Stimulated activated CD8-positive, alpha-beta memory T cell treated with anti-CD3 and anti-CD28 coated beads, Interleukin-4, amount 100 ng/mL, for 4 hours (primary cell): ENCODE data around the gene DGKZ.

Source experiments
- DNase-seq, 2 donors: peaks; one replicate each; pipeline ENCODE4 v3.0.0-alpha.2; 2020; ENCODE audit warnings: low read depth in 2 of 2, low spot score in 1 of 2

Gene DGKZ

DNA sequence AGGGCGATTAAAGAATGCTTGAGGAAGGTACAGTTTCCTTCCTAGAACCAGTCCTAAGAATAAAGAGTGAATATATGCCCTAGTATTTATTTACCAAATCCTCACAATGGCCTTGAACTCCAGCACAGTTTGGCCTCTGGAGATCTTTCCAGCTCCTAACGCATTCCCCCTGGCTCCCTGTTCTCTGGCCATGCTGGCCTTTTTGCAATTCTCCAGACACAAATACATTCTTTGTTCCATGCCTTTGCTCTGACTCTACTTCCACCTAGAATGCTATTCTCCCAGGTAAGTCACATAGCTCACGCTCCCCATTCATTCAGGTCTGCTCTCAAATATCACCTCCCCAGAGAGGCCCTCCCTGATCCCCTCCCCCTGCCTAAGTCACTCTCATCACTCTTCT lies 3.7 kb upstream of the DGKZ start:
- DNase-seq, result no peak

- no peak for DNase-seq
These were observed 2.1 kb upstream of the DGKZ start for GRCh38 chr11:46345131-46345597.

GRCh38 chr11:46345881-46346484 lies 1.3 kb upstream of the DGKZ start:
- DNase-seq, result no peak

DNA sequence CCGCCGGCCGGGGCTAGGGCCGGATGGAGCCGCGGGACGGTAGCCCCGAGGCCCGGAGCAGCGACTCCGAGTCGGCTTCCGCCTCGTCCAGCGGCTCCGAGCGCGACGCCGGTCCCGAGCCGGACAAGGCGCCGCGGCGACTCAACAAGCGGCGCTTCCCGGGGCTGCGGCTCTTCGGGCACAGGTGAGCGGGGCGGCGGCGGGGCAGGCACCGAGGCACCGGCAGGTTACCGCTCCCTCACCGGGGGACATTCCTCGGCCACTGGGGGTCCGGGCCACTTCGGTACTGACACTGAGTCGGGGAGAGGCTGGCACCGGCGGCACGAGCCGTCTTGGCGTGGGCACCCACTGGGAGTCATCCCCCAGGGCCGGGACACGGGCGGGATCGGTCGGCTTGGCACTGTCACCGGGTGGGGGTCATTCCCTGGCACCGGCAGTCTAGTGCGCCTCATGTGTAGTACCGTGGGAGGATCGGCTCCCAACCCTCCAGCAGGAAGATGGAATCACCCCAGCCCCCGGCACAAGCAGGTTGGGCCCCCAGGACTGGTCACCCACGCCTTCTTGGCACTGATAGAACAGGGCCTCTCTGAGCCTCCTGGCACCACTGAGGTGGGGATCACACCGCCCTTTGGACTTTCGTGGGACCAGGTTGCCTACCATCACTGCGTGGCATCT lies 511 bp downstream of the DGKZ start:
- DNase-seq, result no peak

GRCh38 chr11:46348566-46349401 lies 1.5 kb downstream of the DGKZ start:
- DNase-seq, result peak in 1 of 2 donors; percentile 55

DNA sequence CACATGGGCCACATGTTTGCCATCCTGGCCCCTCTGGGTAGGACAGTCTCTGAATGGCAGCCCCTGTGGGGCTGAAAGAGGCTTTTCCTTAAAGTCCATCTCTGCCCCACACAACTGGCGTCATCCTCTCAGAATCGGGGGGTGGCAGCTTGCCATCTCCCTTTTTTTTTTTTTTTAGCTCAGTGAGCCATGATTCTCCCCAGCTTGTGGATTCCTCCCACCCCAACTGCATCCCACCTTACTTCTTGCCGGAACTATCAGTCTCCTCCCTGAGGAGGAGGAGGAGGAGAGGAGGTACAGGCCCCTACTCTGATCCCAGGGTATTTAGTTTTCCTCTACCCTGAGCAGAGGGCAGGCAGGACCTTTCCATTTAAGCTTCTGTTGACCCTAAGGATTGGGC lies 3.4 kb downstream of the DGKZ start:
- DNase-seq, result no peak

GRCh38 chr11:46351148-46351547 lies 3.9 kb downstream of the DGKZ start:
- no peak for DNase-seq

DNA sequence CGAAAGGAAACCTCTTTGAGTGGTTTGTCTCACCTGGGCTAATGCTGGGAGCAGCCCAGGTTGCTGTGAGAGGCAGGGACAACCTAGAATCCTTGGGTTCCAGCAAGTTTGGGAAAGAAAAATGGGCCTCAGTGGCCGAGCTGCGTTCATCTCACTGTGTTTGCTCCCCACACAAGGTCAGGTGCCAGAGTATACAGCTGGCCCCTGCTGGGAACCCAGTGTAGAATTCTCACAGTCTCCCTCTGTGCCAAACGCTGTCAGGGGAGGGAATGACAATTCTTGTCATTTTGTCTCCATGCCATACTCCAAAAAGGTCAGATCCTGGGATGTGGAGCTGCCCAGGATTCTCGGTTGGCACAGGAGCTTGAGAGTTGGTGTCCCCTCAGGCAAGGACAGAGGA lies 4.3 kb downstream of the DGKZ start:
- no peak for DNase-seq

- DNase-seq, result peak in 1 of 2 donors; percentile 50
These were observed 5.0 kb downstream of the DGKZ start for GRCh38 chr11:46352063-46352841.

DNA sequence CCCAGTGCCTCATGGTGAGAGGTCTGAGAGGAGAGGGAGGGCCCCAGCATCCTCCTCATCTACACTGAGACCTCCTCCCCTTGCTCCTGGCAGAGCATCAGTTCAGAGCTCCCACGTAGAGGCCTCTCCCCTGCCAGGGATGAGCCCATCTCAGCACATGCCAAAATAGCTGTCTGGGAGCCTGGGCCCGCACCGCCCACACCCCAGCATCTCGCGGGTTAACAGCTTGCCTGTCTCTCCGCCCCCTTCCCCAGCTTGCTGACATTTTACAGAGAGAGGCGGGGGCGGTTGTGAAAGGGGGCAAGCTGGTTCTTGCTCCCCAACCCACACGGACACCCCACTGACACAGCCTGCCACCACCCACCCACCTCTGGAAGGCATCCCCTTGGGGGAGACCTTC lies 6.4 kb downstream of the DGKZ start:
- DNase-seq, result peak in 1 of 2 donors; percentile 67

- DNase-seq, result no peak
These were observed 9.7 kb downstream of the DGKZ start for GRCh38 chr11:46356924-46357482.

GRCh38 chr11:46357483-46357936 lies 10.2 kb downstream of the DGKZ start:
- no peak for DNase-seq

DNA sequence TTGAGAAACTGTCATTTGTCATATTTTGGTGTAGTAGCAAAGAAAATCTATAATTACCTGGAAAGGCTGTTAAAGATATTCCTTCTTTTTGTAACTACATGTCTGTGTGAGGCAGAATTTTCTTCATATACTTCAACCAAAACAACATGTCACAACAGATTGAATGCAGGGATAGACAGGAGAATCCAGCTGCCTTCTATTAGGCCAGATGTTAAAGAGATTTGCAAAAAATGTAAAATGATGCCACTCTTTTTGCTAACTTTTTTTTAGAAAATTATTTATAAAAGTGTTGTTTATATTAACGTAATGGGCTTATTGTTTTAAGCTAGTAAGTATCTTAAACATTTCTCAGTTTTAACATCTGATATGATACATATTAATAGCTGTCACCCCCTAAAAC lies 12.7 kb downstream of the DGKZ start:
- DNase-seq, result no peak

DNA sequence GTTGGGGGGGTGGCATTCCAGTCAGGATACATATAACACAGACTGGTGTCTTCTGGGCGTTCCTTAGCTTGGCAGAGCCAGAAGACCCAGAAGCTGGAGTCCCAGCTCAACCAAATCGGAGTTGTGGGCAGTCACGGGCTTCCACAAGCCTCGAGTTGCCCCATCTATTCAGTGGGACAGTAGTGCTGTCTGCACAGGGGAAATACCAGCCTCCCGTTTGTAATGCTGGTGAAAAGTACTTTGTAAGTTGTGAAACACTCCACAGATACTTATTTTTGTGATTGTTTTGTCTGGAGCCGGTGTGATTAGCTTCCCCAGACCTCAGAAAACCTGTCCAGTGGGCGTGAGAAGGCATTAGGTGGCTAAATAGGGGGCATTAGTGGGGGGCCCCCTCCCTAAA lies 13.6 kb downstream of the DGKZ start:
- DNase-seq, result no peak

- DNase-seq, result no peak
These were observed 14.3 kb downstream of the DGKZ start for GRCh38 chr11:46361283-46362155.

DNA sequence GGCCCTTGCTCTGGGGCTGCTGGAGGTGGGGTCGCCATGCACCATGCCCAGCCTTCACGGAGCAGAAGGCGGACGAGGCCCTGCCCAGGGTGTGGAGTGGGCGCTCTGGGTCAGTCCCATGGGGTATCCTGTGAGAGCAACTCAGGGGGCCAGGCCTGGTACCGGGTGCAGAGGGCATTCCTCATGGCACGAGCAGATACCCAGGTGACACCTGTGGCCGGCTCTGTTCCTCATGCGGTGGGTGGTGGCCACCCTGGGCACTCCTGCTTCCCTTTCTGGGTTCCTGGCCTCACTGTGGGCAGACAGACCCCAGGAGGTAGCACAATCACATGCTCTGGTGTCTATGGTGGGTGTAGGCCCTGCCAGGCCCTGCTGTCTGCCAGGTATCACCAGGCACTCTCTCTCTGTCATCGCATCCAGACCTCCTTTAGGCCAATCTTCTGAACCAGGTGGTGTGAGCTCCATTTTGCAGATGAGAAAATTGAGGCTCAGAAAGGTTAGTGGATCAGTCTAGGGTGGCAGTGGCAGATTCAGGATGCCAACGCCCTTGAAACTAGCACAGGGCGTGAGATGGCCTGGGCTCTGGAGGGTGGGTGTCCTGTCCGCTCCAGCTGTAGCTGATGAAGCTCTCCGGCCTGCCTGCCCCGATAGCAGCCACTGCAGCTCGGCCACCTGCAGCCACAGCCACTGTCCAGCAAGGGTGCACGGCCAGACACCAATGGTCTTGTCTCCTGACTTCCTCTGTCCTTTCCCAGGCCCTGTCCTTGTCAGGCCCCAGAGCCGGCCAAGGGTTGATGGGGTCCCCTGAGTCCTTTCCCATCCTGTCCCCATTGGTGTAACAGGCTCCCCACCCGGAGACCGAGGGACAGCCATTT lies 15.1 kb downstream of the DGKZ start:
- no peak for DNase-seq

DNA sequence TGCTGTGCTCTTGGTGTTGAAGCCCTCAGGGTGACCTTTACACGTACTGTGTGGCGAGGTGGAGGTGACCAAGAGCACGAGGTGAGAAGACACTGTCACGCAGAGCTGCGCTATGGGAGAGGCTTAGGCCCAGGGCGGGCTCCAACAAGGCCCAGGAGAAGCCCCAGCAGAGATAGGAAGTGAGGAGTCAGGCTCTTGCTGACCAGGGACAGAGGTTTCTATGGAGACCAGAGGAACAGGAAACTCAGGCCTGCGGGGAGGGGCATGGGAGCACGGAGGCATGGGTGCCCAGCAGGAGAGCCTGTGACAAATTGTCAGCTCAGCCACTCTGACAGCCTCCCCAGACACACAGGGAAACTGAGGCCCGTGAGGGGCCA lies 15.8 kb downstream of the DGKZ start:
- no peak for DNase-seq

- DNase-seq, result no peak
These were observed 16.3 kb downstream of the DGKZ start for GRCh38 chr11:46363455-46364005.

DNA sequence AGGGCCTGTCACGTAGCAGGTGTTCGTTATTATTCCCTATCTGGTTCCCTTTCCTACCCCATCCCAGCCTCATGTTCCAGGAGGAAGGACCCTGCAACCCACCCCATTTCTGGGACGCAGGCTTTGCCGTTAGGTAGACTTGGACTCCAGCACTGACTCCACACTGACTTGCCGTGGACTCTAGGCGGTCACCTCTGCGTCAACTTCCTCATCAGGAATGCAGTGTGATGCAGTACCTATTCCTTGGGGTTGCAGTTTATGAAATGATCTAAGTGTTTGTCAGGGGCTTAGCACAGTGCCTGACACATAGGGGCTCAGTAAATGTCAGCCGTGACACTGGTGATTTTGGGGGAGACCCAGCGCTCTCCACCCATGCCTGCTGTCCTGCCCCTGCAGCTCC lies 16.8 kb downstream of the DGKZ start:
- no peak for DNase-seq
